ENCODE measurements around the gene FBLN1.
"Not testable (repeated sequence)": the region's sequence is repeated elsewhere in the genome, so short reads cannot be mapped to it uniquely, and the experiment has no call there.

The FBLN1 gene

GRCh38 chr22:45621836-45622600 lies 119.3 kb downstream of the FBLN1 start:
- H3K36me3 Mint-ChIP-seq, result no peaks in the 10 kb centered on the region
- H3K27me3 Mint-ChIP-seq, result peaks cover 15 to 31% of the 10 kb centered on the region in 2 donors
- no peak for ATAC-seq (replicated peaks)
- no peak overlapping the region for H3K27ac Mint-ChIP-seq
- no peak for DNase-seq
- H3K4me3 Mint-ChIP-seq, result no peak overlapping the region
- H3K9me3 Mint-ChIP-seq, result peaks cover 3 to 4% of the 10 kb centered on the region in 2 donors
- H3K4me1 Mint-ChIP-seq, result peaks cover 0 to 5% of the 10 kb centered on the region in 2 donors

GRCh38 chr22:45623464-45624145 lies 120.9 kb downstream of the FBLN1 start:
- ATAC-seq (replicated peaks); H3K4me1 Mint-ChIP-seq; H3K36me3 Mint-ChIP-seq; H3K4me3 Mint-ChIP-seq; H3K27ac Mint-ChIP-seq; H3K9me3 Mint-ChIP-seq; DNase-seq: not testable (repeated sequence)
- peaks cover 9 to 25% of the 10 kb centered on the region in 2 donors for H3K27me3 Mint-ChIP-seq

- ATAC-seq (replicated peaks) (no peak), DNase-seq (no peak)
- H3K36me3 Mint-ChIP-seq, result no peaks in the 10 kb centered on the region
- H3K27ac Mint-ChIP-seq, result no peak overlapping the region
- H3K27me3 Mint-ChIP-seq, result peaks cover 33 to 49% of the 10 kb centered on the region in 2 donors
- H3K9me3 Mint-ChIP-seq, result no peaks in the 10 kb centered on the region
- peaks cover 1 to 6% of the 10 kb centered on the region in 2 donors for H3K4me1 Mint-ChIP-seq
- no peak overlapping the region for H3K4me3 Mint-ChIP-seq
Measured at GRCh38 chr22:45626198-45626651, 123.5 kb downstream of the FBLN1 start.

- H3K36me3 Mint-ChIP-seq, result no peaks in the 10 kb centered on the region
- H3K27me3 Mint-ChIP-seq, result peaks cover 47 to 63% of the 10 kb centered on the region in 2 donors
Measured at GRCh38 chr22:45627489-45628233, 125.0 kb downstream of the FBLN1 start.

GRCh38 chr22:45628515-45628914 lies 125.8 kb downstream of the FBLN1 start:
- Mint-ChIP-seq H3K27me3 (peaks cover 53 to 72% of the 10 kb centered on the region in 2 donors), H3K9me3 (no peaks in the 10 kb centered on the region), H3K4me1 (peaks cover 3 to 6% of the 10 kb centered on the region in 2 donors), H3K4me3 (no peak overlapping the region), H3K27ac (no peak overlapping the region), H3K36me3 (no peaks in the 10 kb centered on the region)
- no peak for ATAC-seq (replicated peaks)
- no peak for DNase-seq

More at GRCh38 chr22:45627489-45628233, 125.0 kb downstream of the FBLN1 start:
- Mint-ChIP-seq H3K4me3 (no peak overlapping the region), H3K4me1 (peaks cover 3 to 6% of the 10 kb centered on the region in 2 donors), H3K9me3 (no peaks in the 10 kb centered on the region), H3K27ac (no peak overlapping the region)
- DNase-seq, result no peak
- ATAC-seq (replicated peaks), result no peak

- no peak for DNase-seq
- ATAC-seq (replicated peaks), result peak; percentile 38 to 70
- H3K9me3 Mint-ChIP-seq, result no peaks in the 10 kb centered on the region
- peak overlapping the region; percentile 9 for H3K27ac Mint-ChIP-seq
- no peaks in the 10 kb centered on the region for H3K36me3 Mint-ChIP-seq
- H3K27me3 Mint-ChIP-seq, result peaks cover 59 to 76% of the 10 kb centered on the region in 2 donors
- peaks cover 3 to 6% of the 10 kb centered on the region in 2 donors for H3K4me1 Mint-ChIP-seq
- no peak overlapping the region for H3K4me3 Mint-ChIP-seq
Measured at GRCh38 chr22:45629469-45630089, 126.9 kb downstream of the FBLN1 start.

GRCh38 chr22:45630436-45630835 lies 127.8 kb downstream of the FBLN1 start:
- Mint-ChIP-seq H3K4me1 (peaks cover 3 to 6% of the 10 kb centered on the region in 2 donors), H3K27ac (no peak overlapping the region), H3K36me3 (no peaks in the 10 kb centered on the region), H3K27me3 (peaks cover 65 to 76% of the 10 kb centered on the region in 2 donors), H3K4me3 (no peak overlapping the region), H3K9me3 (no peaks in the 10 kb centered on the region)
- DNase-seq, result no peak
- no peak for ATAC-seq (replicated peaks)

GRCh38 chr22:45631140-45631840 lies 128.6 kb downstream of the FBLN1 start:
- Mint-ChIP-seq H3K36me3 (no peaks in the 10 kb centered on the region), H3K27me3 (peaks cover 64 to 70% of the 10 kb centered on the region in 2 donors)

GRCh38 chr22:45631841-45632238 lies 129.2 kb downstream of the FBLN1 start:
- no peak for ATAC-seq (replicated peaks)

More at GRCh38 chr22:45631140-45631840, 128.6 kb downstream of the FBLN1 start:
- no peak for DNase-seq
- H3K9me3 Mint-ChIP-seq, result no peaks in the 10 kb centered on the region
- H3K27ac Mint-ChIP-seq, result no peak overlapping the region
- no peak overlapping the region for H3K4me3 Mint-ChIP-seq
- peaks cover 3 to 6% of the 10 kb centered on the region in 2 donors for H3K4me1 Mint-ChIP-seq
- ATAC-seq (replicated peaks), result no peak

GRCh38 chr22:45632791-45633515 lies 130.3 kb downstream of the FBLN1 start:
- ATAC-seq (replicated peaks) (no peak), DNase-seq (no peak)
- no peak overlapping the region for H3K4me3 Mint-ChIP-seq
- H3K27ac Mint-ChIP-seq, result no peak overlapping the region
- H3K36me3 Mint-ChIP-seq, result no peaks in the 10 kb centered on the region
- no peaks in the 10 kb centered on the region for H3K9me3 Mint-ChIP-seq
- peaks cover 74 to 82% of the 10 kb centered on the region in 2 donors for H3K27me3 Mint-ChIP-seq
- peaks cover 3 to 6% of the 10 kb centered on the region in 2 donors for H3K4me1 Mint-ChIP-seq

More at GRCh38 chr22:45631841-45632238, 129.2 kb downstream of the FBLN1 start:
- H3K27ac Mint-ChIP-seq, result no peak overlapping the region
- DNase-seq, result no peak
- H3K4me3 Mint-ChIP-seq, result no peak overlapping the region
- peaks cover 3 to 6% of the 10 kb centered on the region in 2 donors for H3K4me1 Mint-ChIP-seq
- no peaks in the 10 kb centered on the region for H3K36me3 Mint-ChIP-seq
- H3K27me3 Mint-ChIP-seq, result peaks cover 67 to 73% of the 10 kb centered on the region in 2 donors
- no peaks in the 10 kb centered on the region for H3K9me3 Mint-ChIP-seq

- ATAC-seq (replicated peaks) (no peak), DNase-seq (no peak)
- Mint-ChIP-seq H3K27ac (no peak overlapping the region), H3K4me1 (peaks cover 0 to 4% of the 10 kb centered on the region in 2 donors), H3K36me3 (no peaks in the 10 kb centered on the region), H3K9me3 (no peaks in the 10 kb centered on the region), H3K4me3 (no peak overlapping the region), H3K27me3 (peaks cover 72 to 84% of the 10 kb centered on the region in 2 donors)
Measured at GRCh38 chr22:45636683-45637082, 134.0 kb downstream of the FBLN1 start.

- Mint-ChIP-seq H3K9me3 (no peaks in the 10 kb centered on the region), H3K36me3 (no peaks in the 10 kb centered on the region), H3K4me3 (no peak overlapping the region), H3K27ac (no peak overlapping the region), H3K4me1 (peaks cover 0 to 2% of the 10 kb centered on the region in 2 donors), H3K27me3 (peaks cover 64 to 75% of the 10 kb centered on the region in 2 donors)
- no peak for DNase-seq
- no peak for ATAC-seq (replicated peaks)
Measured at GRCh38 chr22:45638197-45638596, 135.5 kb downstream of the FBLN1 start.
